Measurements from ENCODE around the gene LENG1. TPM values are rescaled to one million over a fixed set of nuclear protein-coding genes. Genes with fewer than 3 reads are reported as not detected.

LENG1 gene
- total RNA-seq, 1 donor = 4.7 TPM

- Histone ChIP-seq H3K4me2 (ENCODE audit: insufficient read depth, low read length) (no peak overlapping the region), H3K9me3 (ENCODE audit: low read depth, low read length) (no peaks in the 10 kb centered on the region), H3K27ac (ENCODE audit: low read depth, low read length) (peak overlapping the region; percentile 48), H3K79me2 (ENCODE audit: insufficient read depth, low read length) (peaks cover 1% of the 10 kb centered on the region), H3K4me3 (ENCODE audit: insufficient read depth, low read length) (no peak overlapping the region), H2AFZ (ENCODE audit: low read length) (no peak overlapping the region), H4K20me1 (ENCODE audit: insufficient read depth, low read length) (peaks cover 19% of the 10 kb centered on the region), H3K27me3 (ENCODE audit: insufficient read depth, low read length) (no peaks in the 10 kb centered on the region), H3K4me1 (ENCODE audit: insufficient read depth, low read length) (peaks cover 21% of the 10 kb centered on the region), H3K36me3 (ENCODE audit: insufficient read depth, low read length) (peaks cover 91% of the 10 kb centered on the region)
- no peak for DNase-seq (ENCODE audit: insufficient read length, low spot score, missing footprints)
- no peak for TF ChIP-seq CTCF (IDR thresholded peaks at IDR 0.05; ENCODE audit: extremely low read depth, low read depth, low read length)
These were observed 6.5 kb downstream of the LENG1 start for GRCh38 chr19:54152878-54153524.

- peaks cover 25% of the 10 kb centered on the region for H4K20me1 ChIP-seq (ENCODE audit: insufficient read depth, low read length)
- no peak overlapping the region for H2AFZ ChIP-seq (ENCODE audit: low read length)
- no peaks in the 10 kb centered on the region for H3K9me3 ChIP-seq (ENCODE audit: low read depth, low read length)
- H3K4me2 ChIP-seq (ENCODE audit: insufficient read depth, low read length) = no peak overlapping the region
- no peaks in the 10 kb centered on the region for H3K79me2 ChIP-seq (ENCODE audit: insufficient read depth, low read length)
- peaks cover 92% of the 10 kb centered on the region for H3K36me3 ChIP-seq (ENCODE audit: insufficient read depth, low read length)
- no peak overlapping the region for H3K27ac ChIP-seq (ENCODE audit: low read depth, low read length)
- H3K4me1 ChIP-seq (ENCODE audit: insufficient read depth, low read length) = peaks cover 21% of the 10 kb centered on the region
- no peak overlapping the region for H3K4me3 ChIP-seq (ENCODE audit: insufficient read depth, low read length)
- H3K27me3 ChIP-seq (ENCODE audit: insufficient read depth, low read length) = no peaks in the 10 kb centered on the region
- no peak for DNase-seq (ENCODE audit: insufficient read length, low spot score, missing footprints)
- no peak for TF ChIP-seq CTCF (IDR thresholded peaks at IDR 0.05; ENCODE audit: extremely low read depth, low read depth, low read length)
These were observed 7.3 kb downstream of the LENG1 start for GRCh38 chr19:54152267-54152666.

- peaks cover 30% of the 10 kb centered on the region for H4K20me1 ChIP-seq (ENCODE audit: insufficient read depth, low read length)
- H2AFZ ChIP-seq (ENCODE audit: low read length) = no peak overlapping the region
- no peak overlapping the region for H3K27ac ChIP-seq (ENCODE audit: low read depth, low read length)
- H3K27me3 ChIP-seq (ENCODE audit: insufficient read depth, low read length) = no peaks in the 10 kb centered on the region
- peaks cover 21% of the 10 kb centered on the region for H3K4me1 ChIP-seq (ENCODE audit: insufficient read depth, low read length)
- no peak overlapping the region for H3K4me3 ChIP-seq (ENCODE audit: insufficient read depth, low read length)
- no peak for DNase-seq (ENCODE audit: insufficient read length, low spot score, missing footprints)
- no peak overlapping the region for H3K4me2 ChIP-seq (ENCODE audit: insufficient read depth, low read length)
- peaks cover 92% of the 10 kb centered on the region for H3K36me3 ChIP-seq (ENCODE audit: insufficient read depth, low read length)
- no peaks in the 10 kb centered on the region for H3K9me3 ChIP-seq (ENCODE audit: low read depth, low read length)
- no peak for TF ChIP-seq CTCF (IDR thresholded peaks at IDR 0.05; ENCODE audit: extremely low read depth, low read depth, low read length)
- no peaks in the 10 kb centered on the region for H3K79me2 ChIP-seq (ENCODE audit: insufficient read depth, low read length)
These were observed 8.0 kb downstream of the LENG1 start for GRCh38 chr19:54151362-54152035.

GRCh38 chr19:54149021-54149812, 10.3 kb downstream of the LENG1 start:
- H3K9me3 ChIP-seq (ENCODE audit: low read depth, low read length) = no peaks in the 10 kb centered on the region
- no peak overlapping the region for H3K4me3 ChIP-seq (ENCODE audit: insufficient read depth, low read length)
- no peak overlapping the region for H3K27ac ChIP-seq (ENCODE audit: low read depth, low read length)
- peaks cover 32% of the 10 kb centered on the region for H4K20me1 ChIP-seq (ENCODE audit: insufficient read depth, low read length)
- no peak for DNase-seq (ENCODE audit: insufficient read length, low spot score, missing footprints)
- H2AFZ ChIP-seq (ENCODE audit: low read length) = no peak overlapping the region
- no peaks in the 10 kb centered on the region for H3K27me3 ChIP-seq (ENCODE audit: insufficient read depth, low read length)
- H3K4me2 ChIP-seq (ENCODE audit: insufficient read depth, low read length) = no peak overlapping the region
- peaks cover 91% of the 10 kb centered on the region for H3K36me3 ChIP-seq (ENCODE audit: insufficient read depth, low read length)
- peaks cover 13% of the 10 kb centered on the region for H3K4me1 ChIP-seq (ENCODE audit: insufficient read depth, low read length)
- no peaks in the 10 kb centered on the region for H3K79me2 ChIP-seq (ENCODE audit: insufficient read depth, low read length)
- no peak for TF ChIP-seq CTCF (IDR thresholded peaks at IDR 0.05; ENCODE audit: extremely low read depth, low read depth, low read length)
